K562 (cell line): ENCODE data around the gene STIM1. TPM values are rescaled to one million over a fixed set of nuclear protein-coding genes. Genes with fewer than 3 reads are reported as not detected.

ENCODE experiments used
- ATAC-seq: fragments of 200-7000 bp; cut with Tn5 transposase; 3 replicates; pipeline ENCODE4 v1.9.1; 2020; ENCODE audit warnings: moderate library complexity
- BruUV-seq: library from RNA; stranded (reverse); fragments of 400-500 nt; replicated peaks from 2 replicates; lab custom pipeline; 2021; lab: Mats Ljungman, UMichigan
- CTCF ChIA-PET: fragments of 300-600 bp; formaldehyde crosslinking; extraction: SDS; loops from one replicate; lab custom pipeline; 2021; ENCODE audit warnings: low intra/inter-chr PET ratio; lab: Yijun Ruan, JAX
- POLR2A ChIA-PET: fragments of 300-600, 350-650 bp; sonication (Branson Sonifier 250); formaldehyde crosslinking; extraction: SDS; loops from one replicate; lab custom pipeline; 2021; ENCODE audit warnings: antibody characterized with exemption, inconsistent platforms; lab: Yijun Ruan, JAX
- DNase-seq, 4 experiments: peaks; one replicate each; pipeline versions ENCODE4 v3.0.0 to v3.0.0-alpha.2; 2011 to 2018; ENCODE audit warnings: low spot score in 3 of 4, mixed read lengths in 3 of 4; ENCODE audit errors: extremely low read depth in 1 of 4
- FAIRE-seq: peaks from 2 replicates; lab custom pipeline; 2011; peaks lifted over from hg19 to GRCh38; lab: Jason Lieb, UNC
- H2AFZ ChIP-seq: 2 replicates; pipeline ENCODE4 v1.6.0; 2011; ENCODE audit warnings: low read depth, low read length, control low read depth, inconsistent platforms
- H3K27ac ChIP-seq: fragments of 200-600 bp; 3 replicates; pipeline ENCODE4 v1.8.0; 2011; ENCODE audit warnings: low read depth, mild to moderate bottlenecking, control low read depth, inconsistent platforms, low read length, moderate library complexity, mixed read lengths; ENCODE audit errors: extremely low read depth
- H3K27me3 ChIP-seq, 2 experiments: fragments of 300-600 bp in 1 of 2; 2 replicates in 1 of 2; 3 replicates in 1 of 2; pipeline versions ENCODE4 v1.6.0 to v1.8.0; 2011; ENCODE audit warnings: inconsistent platforms in 2 of 2, low read length in 2 of 2, mild to moderate bottlenecking in 1 of 2, mixed read lengths in 1 of 2, moderate library complexity in 1 of 2; ENCODE audit not compliant: control insufficient read depth in 2 of 2, insufficient read depth in 2 of 2
- H3K36me3 ChIP-seq: fragments of 300-600 bp; 3 replicates; pipeline ENCODE4 v1.8.0; 2011; ENCODE audit warnings: mild to moderate bottlenecking, low read length, inconsistent platforms; ENCODE audit not compliant: control insufficient read depth, insufficient read depth
- H3K4me1 ChIP-seq, 2 experiments: fragments of 200-600 bp in 1 of 2; replicated peaks in 1 of 2; 2 replicates in 1 of 2; 3 replicates in 1 of 2; pipeline versions ENCODE4 v1.5.1 to v1.8.0; 2011; ENCODE audit warnings: inconsistent platforms in 2 of 2, low read length in 2 of 2, mild to moderate bottlenecking in 1 of 2, mixed read lengths in 1 of 2, moderate library complexity in 1 of 2; ENCODE audit not compliant: control insufficient read depth in 2 of 2, insufficient read depth in 2 of 2
- H3K4me2 ChIP-seq: 2 replicates; pipeline ENCODE4 v1.6.1; 2011; ENCODE audit warnings: low read length, control low read depth, inconsistent platforms, mixed read lengths; ENCODE audit not compliant: insufficient read depth
- H3K4me3 ChIP-seq: fragments of 200-600 bp; sonication (generic), shearing (Covaris generic); 2 replicates; pipeline ENCODE4 v1.5.1; 2016; ENCODE audit warnings: control low read depth, inconsistent platforms
- H3K79me2 ChIP-seq: fragments of 200-600 bp; 3 replicates; pipeline ENCODE4 v1.8.0; 2011; ENCODE audit warnings: low read length, inconsistent platforms; ENCODE audit not compliant: control insufficient read depth, insufficient read depth
- H3K9ac ChIP-seq, 2 experiments: 2 replicates each; pipeline versions ENCODE4 v1.6.0 to v1.6.1; 2011; ENCODE audit warnings: low read depth in 2 of 2, low read length in 2 of 2, control low read depth in 1 of 2, inconsistent platforms in 1 of 2, mild to moderate bottlenecking in 1 of 2, mixed read lengths in 1 of 2; ENCODE audit not compliant: insufficient read depth in 1 of 2
- H3K9me1 ChIP-seq: one replicate; pipeline ENCODE4 v1.6.0; 2011; ENCODE audit warnings: inconsistent platforms, mild to moderate bottlenecking, low read length, moderate library complexity; ENCODE audit not compliant: control insufficient read depth, insufficient read depth
- H3K9me3 ChIP-seq: replicated peaks from 2 replicates; pipeline ENCODE4 v1.5.1; 2011; ENCODE audit warnings: low read depth, low read length, inconsistent platforms; ENCODE audit not compliant: control insufficient read depth, insufficient read depth
- H4K20me1 ChIP-seq: replicated peaks from 2 replicates; pipeline ENCODE4 v1.6.1; 2011; ENCODE audit warnings: low read length, inconsistent platforms, mixed read lengths; ENCODE audit not compliant: control insufficient read depth, insufficient read depth
- AFF1 ChIP-seq, 2 experiments: fragments of 450-650 bp; IDR thresholded peaks; 2 replicates each; pipeline ENCODE4 v1.6.1; 2018; ENCODE audit warnings: mild to moderate bottlenecking in 2 of 2, low read depth in 1 of 2; ENCODE audit not compliant: partially characterized antibody in 2 of 2
- BRF2 ChIP-seq: IDR thresholded peaks from 3 replicates; pipeline ENCODE4 v1.6.1; 2011; ENCODE audit warnings: borderline replicate concordance, mild to moderate bottlenecking; ENCODE audit not compliant: insufficient read length, insufficient read depth
- ESRRA ChIP-seq: fragments of 450-650 bp; IDR thresholded peaks from 2 replicates; pipeline ENCODE4 v1.6.1; 2014; ENCODE audit warnings: low read depth, mild to moderate bottlenecking, moderate library complexity, borderline replicate concordance
- FIP1L1 ChIP-seq: fragments of 200-400 bp; formaldehyde crosslinking; IDR thresholded peaks from 2 replicates; pipeline ENCODE4 v1.6.1; 2018; ENCODE audit warnings: mild to moderate bottlenecking, low read depth, low read length; ENCODE audit not compliant: poor library complexity, severe bottlenecking
- IRF1 ChIP-seq: sonication (generic); formaldehyde crosslinking; IDR thresholded peaks from 2 replicates; pipeline ENCODE4 v1.8.0; 2022; ENCODE audit warnings: missing genetic modification reagents, mild to moderate bottlenecking, borderline replicate concordance
- RBM39 ChIP-seq: fragments of 200-400 bp; formaldehyde crosslinking; optimal IDR thresholded peaks from 2 replicates; pipeline ENCODE3; 2018; ENCODE audit warnings: low read depth, low read length
- RNF2 ChIP-seq: sonication (generic); IDR thresholded peaks from 2 replicates; pipeline ENCODE4 v1.6.1; 2016
- TSC22D4 ChIP-seq: fragments of 450-650 bp; IDR thresholded peaks from 2 replicates; pipeline ENCODE4 v1.6.1; 2016; ENCODE audit warnings: missing genetic modification characterization, missing biosample characterization, control low read depth
- YY1 ChIP-seq, 3 experiments: IDR thresholded peaks; 2 replicates each; pipeline ENCODE4 v1.6.1; 2011; ENCODE audit warnings: low read length in 2 of 3, mild to moderate bottlenecking in 2 of 3, moderate library complexity in 2 of 3, borderline replicate concordance in 1 of 3, control low read depth in 1 of 3, low read depth in 1 of 3; ENCODE audit not compliant: insufficient read depth in 3 of 3, insufficient replicate concordance in 2 of 3, control insufficient read depth in 1 of 3, insufficient read length in 1 of 3; ENCODE audit errors: extremely low read depth in 1 of 3
- ZNF57 ChIP-seq: fragments of 450-650 bp; formaldehyde crosslinking; IDR thresholded peaks from 2 replicates; pipeline ENCODE4 v1.4.0; 2020; ENCODE audit warnings: mild to moderate bottlenecking, moderate library complexity
- ZNF639 ChIP-seq, 2 experiments: fragments of 200-800 bp in 1 of 2; sonication (Bioruptor generic) in 1 of 2; sonication (generic) in 1 of 2; formaldehyde crosslinking in 1 of 2; IDR thresholded peaks in 1 of 2; conservative IDR thresholded peaks in 1 of 2; 2 replicates each; pipeline versions ENCODE4 v1.5.0 to v1.6.1; 2016 to 2020; ENCODE audit warnings: missing compliant biosample characterization in 1 of 2, missing genetic modification characterization in 1 of 2, missing genetic modification reagents in 1 of 2
- WGBS: fragments of 100-300 bp; shearing (Covaris generic); methylation state at CpG from one replicate; pipeline ENCODE4 v1.1.6; 2016; ENCODE audit warnings: low coverage, mixed read lengths; ENCODE audit not compliant: insufficient coverage; ENCODE audit errors: missing lambda C conversion rate; 5-methylcytosine and 5-hydroxymethylcytosine counted together
- in situ Hi-C: fragments of 300-500 bp; cut with MboI; formaldehyde crosslinking; loops from 4 replicates; pipeline ENCODE4 v1.15.0; 2018; ENCODE audit warnings: inconsistent platforms, mixed read lengths
- intact Hi-C: fragments of 100-400 bp; cut with micrococcal nuclease; formaldehyde crosslinking; loops from 2 replicates; pipeline ENCODE4 v1.14.2; 2022
- polyA plus RNA-seq, 8 experiments: library from polyadenylated mRNA; depleted of rRNA in 4 of 8; stranded (reverse) in 5 of 8; unstranded in 3 of 8; fragments of >200 nt; fragmentation: Nextera tagmentation in 2 of 8; fragmentation: Illumina TruSeq in 1 of 8; extraction: Ambion mirVana in 2 of 8; extraction: Trizol in 1 of 8; gene quantifications; 2 replicates each; pipeline versions ENCODE4 v1.2.1 to v1.2.3, GENCODE V29; 2011 to 2014; ENCODE audit warnings: inconsistent platforms in 1 of 8, missing spikeins in 1 of 8
- total RNA-seq, 7 experiments: library from RNA; depleted of rRNA in 6 of 7; stranded (reverse); fragments of >200 nt in 6 of 7; fragmentation: Illumina TruSeq in 2 of 7; extraction: Trizol in 2 of 7; gene quantifications; 2 replicates each; pipeline versions ENCODE4 v1.2.1 to v1.2.3, GENCODE V29; 2011 to 2021; ENCODE audit warnings: low replicate concordance in 1 of 7

The STIM1 gene
- total and polyA plus RNA-seq, 9 of the 15 experiments (the other 6 are each of a cell fraction or from before 2014, with no cell fraction given) = 7.7 to 50.5 (median 22.5) TPM

- peak in 2 of 4 experiments; percentile 44 to 56 for DNase-seq
- BruUV-seq = no TSS peak
- H3K4me2 ChIP-seq = no peak overlapping the region
- H4K20me1 ChIP-seq = no peaks in the 10 kb centered on the region; the same call in 1 of the 2 replicates
- H3K9ac ChIP-seq = peak overlapping the region; percentile 7 to 60; a peak in 1 of 4 replicates
- H3K4me3 ChIP-seq = no peak overlapping the region
- H3K4me1 ChIP-seq = peaks cover 19 to 38% of the 10 kb centered on the region in 2 experiments
- FAIRE-seq = no peak
- H3K27ac ChIP-seq = peak overlapping the region; percentile 70
- intact Hi-C loops (loop anchor here (5.0 kb wide), 1 partner anchor 37 kb away; the partner anchor contains the start of gene STIM1), in situ Hi-C loops (no loop called here)
- ChIA-PET CTCF (no interaction called here), POLR2A (interaction anchor here (1.2 to 1.9 kb wide), 5 partner anchors 8 to 26 kb away, joined by 3 to 6 read pairs (median 3); no protein-coding TSS in a partner anchor)
- 25% methylated on average over 5 of the region's 5 CpGs for WGBS
- no peaks in the 10 kb centered on the region for H3K36me3 ChIP-seq
- no peak overlapping the region for H2AFZ ChIP-seq
- peak; percentile 79 for ATAC-seq
- H3K79me2 ChIP-seq = peaks cover 66% of the 10 kb centered on the region
- H3K9me3 ChIP-seq = no peaks in the 10 kb centered on the region
- H3K9me1 ChIP-seq = no peaks in the 10 kb centered on the region
- H3K27me3 ChIP-seq = no peaks in the 10 kb centered on the region
- TF ChIP-seq FIP1L1 (no peak), RBM39 (no peak), IRF1 (CRISPR knock-in tag) (no peak), AFF1 (IDR thresholded peaks at IDR 0.05; ENCODE audit: low read depth in 1 of 2, partially characterized antibody in 2 of 2) (peak in 1 of 2 experiments; percentile 57), ZNF57 (CRISPR knock-in tag) (no peak), TSC22D4 (no peak), ESRRA (peak; percentile 53; the same call in 1 of the 2 replicates), BRF2 (no peak), RNF2 (0 out of 2 replicates have a peak, but pooled peaks have one; percentile 30), ZNF639 (CRISPR knock-in tag; conservative IDR thresholded peaks at IDR 0.05 in 1 of 2, IDR thresholded peaks at IDR 0.05 in 1 of 2) (0 out of 4 replicates have a peak, but pooled peaks of 1 of the 2 experiments have one; percentile 28), YY1 (IDR thresholded peaks at IDR 0.05; ENCODE audit: borderline replicate concordance in 1 of 3, control insufficient read depth in 1 of 3, extremely low read depth in 1 of 3, insufficient read depth in 3 of 3, insufficient read length in 1 of 3, insufficient replicate concordance in 2 of 3, low read depth in 1 of 3, low read length in 2 of 3) (no peak)
Measured at GRCh38 chr11:3894128-3894731, 38.8 kb downstream of the STIM1 start.
